Inflammatory macrophage treated with lipopolysaccharide for 1 hour (primary cell): ENCODE measurements around the gene MXI1.

Experiments
- DNase-seq, 2 donors: peaks; one replicate each; pipeline ENCODE4 v3.0.0-alpha.2; 2020 to 2022

MXI1 gene

GRCh38 chr10:110216240-110216639 is 8.8 kb downstream of the MXI1 start:
- DNase-seq, result no peak

- DNase-seq, result no peak
These were observed 9.7 kb downstream of the MXI1 start for GRCh38 chr10:110216942-110217661.

GRCh38 chr10:110217662-110218008 is 10.2 kb downstream of the MXI1 start:
- DNase-seq, result no peak

GRCh38 chr10:110218632-110219031 is 11.2 kb downstream of the MXI1 start:
- DNase-seq, result peak; percentile 35 to 36

- DNase-seq, result no peak
These were observed 12.5 kb downstream of the MXI1 start for GRCh38 chr10:110219884-110220283.

- DNase-seq, result no peak
These were observed 13.0 kb downstream of the MXI1 start for GRCh38 chr10:110220398-110220797.

GRCh38 chr10:110221044-110221720 is 13.8 kb downstream of the MXI1 start:
- no peak for DNase-seq

GRCh38 chr10:110221721-110222261 is 14.4 kb downstream of the MXI1 start:
- peak; percentile 69 to 73 for DNase-seq

- no peak for DNase-seq
These were observed 15.4 kb downstream of the MXI1 start for GRCh38 chr10:110222641-110223297.

GRCh38 chr10:110223298-110223925 is 16.0 kb downstream of the MXI1 start:
- DNase-seq, result peak in 1 of 2 donors; percentile 22

GRCh38 chr10:110224992-110225391 is 17.6 kb downstream of the MXI1 start:
- no peak for DNase-seq

- DNase-seq, result no peak
These were observed 18.0 kb downstream of the MXI1 start for GRCh38 chr10:110225441-110225755.

GRCh38 chr10:110225756-110226542 is 18.5 kb downstream of the MXI1 start:
- DNase-seq, result peak; percentile 89 to 92

GRCh38 chr10:110226543-110226925 is 19.1 kb downstream of the MXI1 start:
- peak; percentile 37 to 87 for DNase-seq

- peak in 1 of 2 donors; percentile 29 for DNase-seq
These were observed 19.7 kb downstream of the MXI1 start for GRCh38 chr10:110226926-110227641.

GRCh38 chr10:110228066-110228465 is 20.7 kb downstream of the MXI1 start:
- DNase-seq, result no peak

GRCh38 chr10:110229155-110229554 is 21.8 kb downstream of the MXI1 start:
- no peak for DNase-seq

GRCh38 chr10:110233846-110234245 is 26.4 kb downstream of the MXI1 start:
- DNase-seq, result no peak

GRCh38 chr10:110237894-110238480 is 30.6 kb downstream of the MXI1 start:
- no peak for DNase-seq

- no peak for DNase-seq
These were observed 32.5 kb downstream of the MXI1 start for GRCh38 chr10:110239892-110240291.

GRCh38 chr10:110241407-110241806 is 34.0 kb downstream of the MXI1 start:
- DNase-seq, result no peak

GRCh38 chr10:110241841-110242240 is 34.4 kb downstream of the MXI1 start:
- no peak for DNase-seq
